SK-N-MC (cell line): Measurements from ENCODE around the gene SLC50A1.

Experiments used
- EZH2 ChIP-seq: fragments of 200-600 bp; sonication (generic); IDR thresholded peaks from one replicate; pipeline ENCODE4 v1.6.1; 2017; ENCODE audit warnings: antibody characterized with exemption
- POLR2AphosphoS5 ChIP-seq: IDR thresholded peaks from 2 replicates; pipeline ENCODE4 v1.6.1; 2012; ENCODE audit warnings: mild to moderate bottlenecking, low read depth, low read length, borderline replicate concordance

GRCh38 chr1:155104605-155105534 lies 30.8 kb upstream of the SLC50A1 start:
- TF ChIP-seq POLR2AphosphoS5 (no peak), EZH2 (no peak)
